SK-N-SH treated with all-trans-retinoic acid at 6 μM for 48 hours (cell line): ENCODE data around the gene TTR.

ENCODE experiments used
- BACH2 ChIP-seq: fragments of 250-450 bp; sonication (Bioruptor Pico); IDR thresholded peaks from 2 replicates; pipeline ENCODE4 v1.9.0; 2021; ENCODE audit warnings: mild to moderate bottlenecking, borderline replicate concordance
- ESRRG ChIP-seq: fragments of 250-450 bp; sonication (Bioruptor Pico); IDR thresholded peaks from 2 replicates; pipeline ENCODE4 v1.6.1; 2021; ENCODE audit warnings: mild to moderate bottlenecking
- OSR1 ChIP-seq: fragments of 250-450 bp; sonication (Bioruptor Pico); IDR thresholded peaks from 2 replicates; pipeline ENCODE4 v1.8.0; 2022; ENCODE audit warnings: moderate library complexity, mild to moderate bottlenecking, inconsistent platforms
- PPARA ChIP-seq: fragments of 250-450 bp; sonication (Bioruptor Pico); IDR thresholded peaks from 2 replicates; pipeline ENCODE4 v1.5.0; 2020; ENCODE audit warnings: mild to moderate bottlenecking, borderline replicate concordance
- SNAI2 ChIP-seq: fragments of 250-450 bp; sonication (Bioruptor Pico); IDR thresholded peaks from 2 replicates; pipeline ENCODE4 v1.5.0; 2020; ENCODE audit warnings: mild to moderate bottlenecking, moderate library complexity
- TCF4 ChIP-seq: fragments of 250-450 bp; sonication (Bioruptor Pico); IDR thresholded peaks from 2 replicates; pipeline ENCODE4 v1.8.0; 2021; ENCODE audit warnings: mild to moderate bottlenecking, moderate library complexity, borderline replicate concordance
- TOX ChIP-seq: fragments of 250-450 bp; sonication (Bioruptor Pico); IDR thresholded peaks from 2 replicates; pipeline ENCODE4 v1.8.0; 2021; ENCODE audit warnings: mild to moderate bottlenecking, moderate library complexity, borderline replicate concordance
- ZFP3 ChIP-seq: fragments of 250-450 bp; sonication (Bioruptor Pico); IDR thresholded peaks from 2 replicates; pipeline ENCODE4 v1.5.0; 2020; ENCODE audit warnings: mild to moderate bottlenecking, moderate library complexity
- ZFP30 ChIP-seq: fragments of 450-650 bp; formaldehyde crosslinking; IDR thresholded peaks from 2 replicates; pipeline ENCODE4 v1.5.0; 2022; ENCODE audit warnings: mild to moderate bottlenecking, moderate library complexity
- ZNF8 ChIP-seq: fragments of 450-650 bp; formaldehyde crosslinking; IDR thresholded peaks from 2 replicates; pipeline ENCODE4 v1.5.0; 2020; ENCODE audit warnings: mild to moderate bottlenecking, moderate library complexity
- TF ChIP-seq, protein P1 (sequence below): fragments of 250-450 bp; sonication (Bioruptor Pico); IDR thresholded peaks from 2 replicates; pipeline ENCODE4 v1.8.0; 2020; ENCODE audit warnings: mild to moderate bottlenecking, moderate library complexity, borderline replicate concordance
- TF ChIP-seq, protein P2 (sequence below): fragments of 250-450 bp; sonication (Bioruptor Pico); IDR thresholded peaks from 2 replicates; pipeline ENCODE4 v1.5.1; 2020; ENCODE audit warnings: low read depth, mild to moderate bottlenecking, moderate library complexity

DNA sequence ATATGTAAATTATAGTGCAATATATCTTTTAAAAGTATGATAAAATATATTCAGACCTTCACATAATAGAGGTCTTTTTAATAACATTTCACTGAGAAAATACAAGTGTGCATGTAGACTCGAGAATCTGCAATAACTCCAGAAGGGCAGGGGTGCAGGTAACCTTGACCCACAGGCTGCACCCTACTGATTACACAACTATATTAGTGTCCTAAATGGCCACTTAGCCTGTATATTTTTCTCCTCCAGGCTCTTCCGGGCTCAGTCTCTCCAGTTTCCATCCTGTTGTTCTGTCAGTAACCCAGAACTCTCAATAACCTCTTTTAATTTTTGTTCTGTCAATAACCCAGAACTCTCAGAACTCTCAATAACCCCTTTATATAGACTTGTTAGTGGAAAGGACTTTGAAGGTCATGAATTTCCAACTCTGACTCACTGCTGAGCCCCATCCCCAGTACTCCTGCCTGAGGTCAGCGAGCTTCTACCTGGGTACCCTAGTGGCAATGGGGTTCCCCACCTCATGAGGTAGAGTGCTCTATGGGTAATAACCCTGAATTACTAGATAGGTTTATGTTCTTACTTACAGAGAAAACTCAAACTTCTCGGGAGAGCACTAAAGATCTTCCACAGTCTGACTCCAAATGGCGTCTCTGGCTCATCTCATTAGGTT is 8.4 kb upstream of the TTR start:
- no peak for TF ChIP-seq ZFP3 (CRISPR knock-in tag)
- no peak for TF ChIP-seq BACH2 (CRISPR knock-in tag)
- no peak for TF ChIP-seq TCF4 (CRISPR knock-in tag)
- no peak for TF ChIP-seq OSR1
- TF ChIP-seq, protein P1, sequence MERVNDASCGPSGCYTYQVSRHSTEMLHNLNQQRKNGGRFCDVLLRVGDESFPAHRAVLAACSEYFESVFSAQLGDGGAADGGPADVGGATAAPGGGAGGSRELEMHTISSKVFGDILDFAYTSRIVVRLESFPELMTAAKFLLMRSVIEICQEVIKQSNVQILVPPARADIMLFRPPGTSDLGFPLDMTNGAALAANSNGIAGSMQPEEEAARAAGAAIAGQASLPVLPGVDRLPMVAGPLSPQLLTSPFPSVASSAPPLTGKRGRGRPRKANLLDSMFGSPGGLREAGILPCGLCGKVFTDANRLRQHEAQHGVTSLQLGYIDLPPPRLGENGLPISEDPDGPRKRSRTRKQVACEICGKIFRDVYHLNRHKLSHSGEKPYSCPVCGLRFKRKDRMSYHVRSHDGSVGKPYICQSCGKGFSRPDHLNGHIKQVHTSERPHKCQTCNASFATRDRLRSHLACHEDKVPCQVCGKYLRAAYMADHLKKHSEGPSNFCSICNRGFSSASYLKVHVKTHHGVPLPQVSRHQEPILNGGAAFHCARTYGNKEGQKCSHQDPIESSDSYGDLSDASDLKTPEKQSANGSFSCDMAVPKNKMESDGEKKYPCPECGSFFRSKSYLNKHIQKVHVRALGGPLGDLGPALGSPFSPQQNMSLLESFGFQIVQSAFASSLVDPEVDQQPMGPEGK (CRISPR knock-in tag) = no peak
- TF ChIP-seq, protein P2, sequence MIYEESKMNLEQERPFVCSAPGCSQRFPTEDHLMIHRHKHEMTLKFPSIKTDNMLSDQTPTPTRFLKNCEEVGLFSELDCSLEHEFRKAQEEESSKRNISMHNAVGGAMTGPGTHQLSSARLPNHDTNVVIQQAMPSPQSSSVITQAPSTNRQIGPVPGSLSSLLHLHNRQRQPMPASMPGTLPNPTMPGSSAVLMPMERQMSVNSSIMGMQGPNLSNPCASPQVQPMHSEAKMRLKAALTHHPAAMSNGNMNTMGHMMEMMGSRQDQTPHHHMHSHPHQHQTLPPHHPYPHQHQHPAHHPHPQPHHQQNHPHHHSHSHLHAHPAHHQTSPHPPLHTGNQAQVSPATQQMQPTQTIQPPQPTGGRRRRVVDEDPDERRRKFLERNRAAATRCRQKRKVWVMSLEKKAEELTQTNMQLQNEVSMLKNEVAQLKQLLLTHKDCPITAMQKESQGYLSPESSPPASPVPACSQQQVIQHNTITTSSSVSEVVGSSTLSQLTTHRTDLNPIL = no peak
- TF ChIP-seq PPARA (CRISPR knock-in tag) = no peak
- TF ChIP-seq ESRRG = no peak
- TF ChIP-seq TOX (CRISPR knock-in tag) = no peak
- no peak for TF ChIP-seq ZFP30 (CRISPR knock-in tag)
- TF ChIP-seq SNAI2 (CRISPR knock-in tag) = no peak
- no peak for TF ChIP-seq ZNF8 (CRISPR knock-in tag)
